Adrenal gland (tissue), 12 donors: ENCODE results near the gene CCDC197. TPM values are rescaled to one million over a fixed set of nuclear protein-coding genes. Genes with fewer than 3 reads are reported as not detected.

ENCODE experiments used
- DNase-seq, 7 donors: peaks; one replicate each; pipeline ENCODE4 v3.0.0-alpha.2; 2019 to 2020
- H3K27ac ChIP-seq, 5 donors: fragments of 200-600 bp; sonication (generic) in 4 of 5; 1 replicate in 3 of 5; 2 replicates in 2 of 5; pipeline versions ENCODE4 v1.5.1 to v1.8.0; 2016 to 2020; ENCODE audit warnings: mild to moderate bottlenecking in 1 of 5
- H3K27me3 ChIP-seq: fragments of 200-600 bp; 2 replicates; pipeline ENCODE4 v1.8.0; 2021
- H3K36me3 ChIP-seq, 2 donors: fragments of 200-600 bp; replicated peaks in 1 of 2; 1 replicate in 1 of 2; 2 replicates in 1 of 2; pipeline versions ENCODE4 v1.5.1 to v1.8.0; 2018 to 2022
- H3K4me1 ChIP-seq, 2 donors: fragments of 200-600 bp; replicated peaks in 1 of 2; 1 replicate in 1 of 2; 2 replicates in 1 of 2; pipeline versions ENCODE4 v1.5.1 to v1.8.0; 2018 to 2021
- H3K4me3 ChIP-seq, 4 donors: fragments of 200-600 bp; sonication (generic) in 3 of 4; one replicate each; pipeline ENCODE4 v1.5.1; 2016 to 2018
- H3K9me3 ChIP-seq, 3 donors: fragments of 200-600 bp; sonication (generic) in 1 of 3; replicated peaks in 1 of 3; 1 replicate in 2 of 3; 2 replicates in 1 of 3; pipeline versions ENCODE4 v1.5.1 to v1.8.0; 2016 to 2021
- POLR2A ChIP-seq, 2 donors: fragments of 450-650 bp; IDR thresholded peaks; one replicate each; pipeline ENCODE4 v1.6.1; 2017; ENCODE audit warnings: antibody characterized with exemption in 2 of 2, mild to moderate bottlenecking in 2 of 2, moderate library complexity in 1 of 2
- WGBS, 4 donors: extraction: QIAGEN DNeasy Blood & Tissue Kit in 2 of 4; methylation state at CpG; one replicate each; pipeline versions ENCODE4 v1.1.5 to v1.1.7; 2013 to 2017; 5-methylcytosine and 5-hydroxymethylcytosine counted together
- intact Hi-C, 2 donors: fragments of 100-400 bp; cut with DNase I; formaldehyde crosslinking; loops; one replicate each; pipeline versions ENCODE4 v1.14.1 to v1.15.0; 2022 to 2023
- polyA plus RNA-seq, 3 donors: library from polyadenylated mRNA; stranded (reverse); fragments of 200-250 nt in 2 of 3; fragments of 350-450 nt in 1 of 3; fragmentation: Illumina TruSeq in 1 of 3; extraction: RNeasy Lipid Tissue Mini Kit (QIAGEN cat#74804) in 1 of 3; gene quantifications; one replicate each; pipeline ENCODE4 v1.2.3, GENCODE V29; 2013 to 2014
- total RNA-seq, 9 donors: library from RNA; depleted of rRNA in 4 of 9; stranded (reverse); fragments of >200 nt in 4 of 9; fragments of 120-200 nt in 1 of 9; fragmentation: NEBNext Ultra II Directional in 1 of 9; extraction: Animal tissue kit (Norgen Biotek cat#: 25700) in 1 of 9; gene quantifications; one replicate each; pipeline versions ENCODE4 v1.1.0 to v1.2.4, GENCODE V29; 2013 to 2023
- TF ChIP-seq, protein P1 (sequence below), 6 experiments: fragments of 450-650 bp in 4 of 6; fragments of 200-600 bp in 2 of 6; sonication (generic) in 1 of 6; IDR thresholded peaks; 1 replicate in 5 of 6; 2 replicates in 1 of 6; pipeline versions ENCODE4 v1.5.1 to v1.8.0; 2016 to 2021; ENCODE audit warnings: antibody characterized with exemption in 6 of 6, mild to moderate bottlenecking in 2 of 6, moderate library complexity in 1 of 6
- donor health status: healthy with polysubstance abuse.
- donor health status: Bipolar disorder and iron deficiency.
- donor health status: DM: yes; HTN: yes; CAD: no.
- donor health status: DM: no; HTN: no; CAD: no.
- donor health status: DM: no; HTN: no; CAD: no.
- donor health status: DM: yes; HTN: yes; CAD: no.

The CCDC197 gene
- total and polyA plus RNA-seq, 12 donors, result not detected

DNA sequence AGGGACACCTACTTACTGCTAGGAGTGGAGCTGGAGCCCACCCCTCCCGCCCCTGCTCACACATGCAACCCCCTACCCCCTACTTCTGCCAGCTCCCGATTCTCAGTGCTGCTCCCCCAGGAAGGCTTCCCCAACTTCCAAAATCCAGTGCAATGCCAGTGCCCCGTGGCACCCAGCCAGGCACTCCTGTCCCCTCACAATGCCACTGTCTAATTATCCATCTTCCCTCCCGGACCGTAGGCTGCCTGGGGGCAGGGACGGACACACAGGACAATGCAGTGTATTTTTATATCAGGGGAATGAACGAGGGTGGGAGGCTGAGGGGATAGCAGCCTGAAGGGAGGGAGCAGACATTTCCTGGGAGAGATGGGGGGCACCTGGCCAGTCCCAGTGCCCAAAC is 41.4 kb downstream of the CCDC197 start:
- DNase-seq, result no peak
- H3K36me3 ChIP-seq, result no peaks in the 10 kb centered on the region
- H3K4me1 ChIP-seq, result peaks cover 0 to 5% of the 10 kb centered on the region in 2 donors
- H3K27me3 ChIP-seq, result no peaks in the 10 kb centered on the region
- no peak overlapping the region for H3K27ac ChIP-seq
- TF ChIP-seq, protein P1, sequence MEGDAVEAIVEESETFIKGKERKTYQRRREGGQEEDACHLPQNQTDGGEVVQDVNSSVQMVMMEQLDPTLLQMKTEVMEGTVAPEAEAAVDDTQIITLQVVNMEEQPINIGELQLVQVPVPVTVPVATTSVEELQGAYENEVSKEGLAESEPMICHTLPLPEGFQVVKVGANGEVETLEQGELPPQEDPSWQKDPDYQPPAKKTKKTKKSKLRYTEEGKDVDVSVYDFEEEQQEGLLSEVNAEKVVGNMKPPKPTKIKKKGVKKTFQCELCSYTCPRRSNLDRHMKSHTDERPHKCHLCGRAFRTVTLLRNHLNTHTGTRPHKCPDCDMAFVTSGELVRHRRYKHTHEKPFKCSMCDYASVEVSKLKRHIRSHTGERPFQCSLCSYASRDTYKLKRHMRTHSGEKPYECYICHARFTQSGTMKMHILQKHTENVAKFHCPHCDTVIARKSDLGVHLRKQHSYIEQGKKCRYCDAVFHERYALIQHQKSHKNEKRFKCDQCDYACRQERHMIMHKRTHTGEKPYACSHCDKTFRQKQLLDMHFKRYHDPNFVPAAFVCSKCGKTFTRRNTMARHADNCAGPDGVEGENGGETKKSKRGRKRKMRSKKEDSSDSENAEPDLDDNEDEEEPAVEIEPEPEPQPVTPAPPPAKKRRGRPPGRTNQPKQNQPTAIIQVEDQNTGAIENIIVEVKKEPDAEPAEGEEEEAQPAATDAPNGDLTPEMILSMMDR (IDR thresholded peaks at IDR 0.05), result no peak
- no peak for TF ChIP-seq POLR2A (IDR thresholded peaks at IDR 0.05)
- 83 to 95% (median 87%) methylated on average over 6 to 7 of the region's 7 CpGs for WGBS, 4 donors
- no peak overlapping the region for H3K4me3 ChIP-seq
- H3K9me3 ChIP-seq, result no peaks in the 10 kb centered on the region
- intact Hi-C loops, result loop anchor here in 1 of 2 donors (5.0 kb wide), 1 partner anchor 99 kb away; no protein-coding TSS in a partner anchor

DNA sequence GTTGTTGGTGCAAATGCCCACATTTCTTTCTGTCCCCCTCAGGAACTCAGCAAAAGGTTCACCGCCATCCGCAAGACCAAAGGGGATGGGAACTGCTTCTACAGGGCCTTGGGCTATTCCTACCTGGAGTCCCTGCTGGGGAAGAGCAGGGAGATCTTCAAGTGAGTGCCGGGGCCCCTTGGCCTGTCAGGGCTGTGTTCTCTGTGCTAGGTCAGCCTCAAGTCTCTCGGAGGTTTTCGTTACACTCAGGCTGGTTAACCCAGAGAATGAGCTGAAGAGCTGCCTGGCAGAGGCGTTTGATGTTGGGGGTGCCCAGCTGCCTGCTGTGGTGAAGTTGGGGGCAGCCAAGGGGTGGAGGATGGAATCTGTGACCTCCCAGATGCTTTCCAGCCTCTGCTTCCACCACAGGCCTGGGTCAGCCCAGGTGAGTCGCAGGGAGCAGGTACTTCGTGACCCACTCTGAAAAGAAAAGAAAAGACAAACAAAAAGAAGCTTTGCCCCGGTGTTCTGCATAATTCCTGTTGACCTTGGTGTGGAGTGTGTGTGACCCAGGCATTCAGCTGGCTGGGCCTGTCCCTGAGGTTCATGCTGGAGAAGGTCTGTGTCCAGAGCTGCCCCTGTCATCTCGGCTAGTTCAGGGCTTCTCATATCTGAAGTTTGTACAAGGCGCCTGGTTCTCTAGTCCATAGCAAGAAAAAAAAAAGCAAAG is 42.0 kb downstream of the CCDC197 start:
- DNase-seq, result no peak

DNA sequence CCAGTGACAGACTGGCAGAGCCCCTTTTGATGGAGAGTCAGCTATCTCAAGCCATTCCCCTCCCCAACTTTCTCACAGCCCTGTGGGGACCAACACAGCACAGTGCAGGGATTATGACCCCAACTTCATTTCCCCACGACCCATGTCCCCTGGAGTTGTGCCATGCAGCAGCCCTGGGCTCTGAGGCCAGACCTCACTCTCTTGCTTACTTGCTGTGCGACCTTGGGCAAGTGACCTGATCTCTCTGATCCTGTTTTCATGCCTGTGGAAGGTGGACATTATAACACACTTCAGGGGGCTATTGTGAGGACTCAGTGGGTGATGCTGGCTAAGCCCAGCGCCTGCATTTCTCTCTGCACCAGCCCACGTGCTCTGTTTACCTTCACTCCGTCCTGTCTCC is 43.1 kb downstream of the CCDC197 start:
- intact Hi-C loops, result no loop called here
- Histone ChIP-seq H3K36me3 (peaks cover 0 to 9% of the 10 kb centered on the region in 2 donors), H3K4me1 (peaks cover 0 to 5% of the 10 kb centered on the region in 2 donors), H3K4me3 (no peak overlapping the region), H3K27me3 (no peaks in the 10 kb centered on the region), H3K9me3 (no peaks in the 10 kb centered on the region), H3K27ac (no peak overlapping the region)
- 57 to 77% (median 71%) methylated on average over 5 of the region's 5 CpGs for WGBS, 4 donors
- TF ChIP-seq, protein P1 (IDR thresholded peaks at IDR 0.05), result no peak
- no peak for TF ChIP-seq POLR2A (IDR thresholded peaks at IDR 0.05)
- no peak for DNase-seq

More for the DNA sequence above, 42.0 kb downstream of the CCDC197 start:
- H3K4me3 ChIP-seq, result no peak overlapping the region
- H3K36me3 ChIP-seq, result no peaks in the 10 kb centered on the region
- H3K27me3 ChIP-seq, result no peaks in the 10 kb centered on the region
- no peaks in the 10 kb centered on the region for H3K9me3 ChIP-seq
- intact Hi-C loops, result loop anchor here in 1 of 2 donors (5.0 kb wide), 1 partner anchor 98 kb away; no protein-coding TSS in a partner anchor
- H3K27ac ChIP-seq, result no peak overlapping the region
- TF ChIP-seq, protein P1 (IDR thresholded peaks at IDR 0.05), result no peak
- TF ChIP-seq POLR2A (IDR thresholded peaks at IDR 0.05), result no peak
- peaks cover 0 to 5% of the 10 kb centered on the region in 2 donors for H3K4me1 ChIP-seq
- WGBS, 4 donors, result 79 to 87% (median 84%) methylated on average over 11 of the region's 11 CpGs

DNA sequence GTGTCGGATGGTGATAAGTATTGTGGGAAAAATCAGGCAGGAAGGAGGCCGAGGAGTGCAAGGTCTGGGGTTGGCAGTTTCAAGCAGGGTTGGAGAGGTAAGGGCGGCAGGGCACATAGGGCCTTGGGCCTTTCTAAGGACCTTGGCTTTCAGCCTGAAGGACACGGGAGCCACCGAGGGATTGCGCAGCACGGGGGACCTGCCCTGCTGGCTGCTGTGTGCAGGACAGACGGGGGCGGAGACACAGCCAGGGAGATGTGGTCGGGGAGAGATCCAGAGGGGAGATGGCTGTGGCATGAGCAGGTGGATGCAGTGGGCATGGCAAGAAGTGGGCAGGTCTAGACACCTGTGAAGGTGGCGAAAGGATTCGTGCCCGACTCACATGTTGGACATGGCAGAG is 43.7 kb downstream of the CCDC197 start:
- DNase-seq, result peak in 5 of 7 donors; percentile 25 to 61 (median 49)
- peaks cover 0 to 5% of the 10 kb centered on the region in 2 donors for H3K4me1 ChIP-seq
- no peak overlapping the region for H3K27ac ChIP-seq
- no peaks in the 10 kb centered on the region for H3K9me3 ChIP-seq
- WGBS, 4 donors, result 52 to 71% (median 55%) methylated on average over 13 of the region's 13 CpGs
- intact Hi-C loops, result no loop called here
- peaks cover 0 to 14% of the 10 kb centered on the region in 2 donors for H3K36me3 ChIP-seq
- H3K4me3 ChIP-seq, result no peak overlapping the region
- TF ChIP-seq POLR2A (IDR thresholded peaks at IDR 0.05), result no peak
- TF ChIP-seq, protein P1 (IDR thresholded peaks at IDR 0.05), result peak in 1 of 6 experiments; percentile 19
- H3K27me3 ChIP-seq, result no peaks in the 10 kb centered on the region
